ENCODE results near the gene RAB7A. TPM values are rescaled to one million over a fixed set of nuclear protein-coding genes. Genes with fewer than 3 reads are reported as not detected.

Gene RAB7A
- total RNA-seq, 1 donor from 2014 or later: 319 TPM

GRCh38 chr3:128815318-128816064, 89.5 kb downstream of the RAB7A start:
- H3K36me3 Mint-ChIP-seq (ENCODE audit: low read depth, unreplicated experiment): peaks cover 39% of the 10 kb centered on the region

GRCh38 chr3:128818186-128818787, 92.3 kb downstream of the RAB7A start:
- H3K27ac Mint-ChIP-seq (ENCODE audit: unreplicated experiment): no peak overlapping the region
- no peak for FAIRE-seq
- TF ChIP-seq CTCF (IDR thresholded peaks at IDR 0.05; ENCODE audit: insufficient read depth, low read depth, low read length): no peak
- TF ChIP-seq EZH2 (IDR thresholded peaks at IDR 0.05; ENCODE audit: insufficient read depth, low read length): no peak

More at GRCh38 chr3:128815318-128816064, 89.5 kb downstream of the RAB7A start:
- H2AFZ ChIP-seq (ENCODE audit: low read depth, low read length): no peak overlapping the region
- H3K27me3 Mint-ChIP-seq (ENCODE audit: low read depth, unreplicated experiment): no peaks in the 10 kb centered on the region
- peaks cover 46% of the 10 kb centered on the region for H3K36me3 ChIP-seq (ENCODE audit: insufficient read depth, low read length)
- no peaks in the 10 kb centered on the region for H3K27me3 ChIP-seq (ENCODE audit: insufficient read depth, low read length)
- H3K4me3 Mint-ChIP-seq (ENCODE audit: unreplicated experiment): no peak overlapping the region
- no peak for FAIRE-seq
- no peak for DNase-seq (ENCODE audit: low read depth)
- H3K79me2 ChIP-seq (ENCODE audit: insufficient read depth, low read length): no peaks in the 10 kb centered on the region
- no peak overlapping the region for H3K4me3 ChIP-seq (ENCODE audit: insufficient read depth, low read depth, low read length)
- TF ChIP-seq EZH2 (IDR thresholded peaks at IDR 0.05; ENCODE audit: insufficient read depth, low read length) (no peak), CTCF (IDR thresholded peaks at IDR 0.05; ENCODE audit: insufficient read depth, low read depth, low read length) (no peak)
- no peak overlapping the region for H3K27ac ChIP-seq (ENCODE audit: low read depth, low read length)
- no peaks in the 10 kb centered on the region for H3K4me1 ChIP-seq (ENCODE audit: insufficient read depth, low read length)
- no peaks in the 10 kb centered on the region for H3K4me1 Mint-ChIP-seq (ENCODE audit: low read depth, unreplicated experiment)
- H3K9me3 ChIP-seq (ENCODE audit: insufficient read depth, low read depth, low read length): no peaks in the 10 kb centered on the region
- H4K20me1 ChIP-seq (ENCODE audit: insufficient read depth, low read length): peaks cover 12% of the 10 kb centered on the region
- no peak overlapping the region for H3K27ac Mint-ChIP-seq (ENCODE audit: unreplicated experiment)
- no peak overlapping the region for H3K9ac ChIP-seq (ENCODE audit: low read length)
- no peaks in the 10 kb centered on the region for H3K9me3 Mint-ChIP-seq (ENCODE audit: unreplicated experiment)
- no peak overlapping the region for H3K4me2 ChIP-seq (ENCODE audit: low read length)

More at GRCh38 chr3:128818186-128818787, 92.3 kb downstream of the RAB7A start:
- Mint-ChIP-seq H3K4me3 (ENCODE audit: unreplicated experiment) (no peak overlapping the region), H3K36me3 (ENCODE audit: low read depth, unreplicated experiment) (peaks cover 31% of the 10 kb centered on the region), H3K27me3 (ENCODE audit: low read depth, unreplicated experiment) (no peaks in the 10 kb centered on the region), H3K9me3 (ENCODE audit: unreplicated experiment) (no peaks in the 10 kb centered on the region), H3K4me1 (ENCODE audit: low read depth, unreplicated experiment) (peaks cover 4% of the 10 kb centered on the region)
- Histone ChIP-seq H3K4me2 (ENCODE audit: low read length) (no peak overlapping the region), H3K27ac (ENCODE audit: low read depth, low read length) (no peak overlapping the region), H3K4me1 (ENCODE audit: insufficient read depth, low read length) (no peaks in the 10 kb centered on the region), H4K20me1 (ENCODE audit: insufficient read depth, low read length) (peaks cover 13% of the 10 kb centered on the region), H3K79me2 (ENCODE audit: insufficient read depth, low read length) (no peaks in the 10 kb centered on the region), H3K9ac (ENCODE audit: low read length) (no peak overlapping the region), H3K36me3 (ENCODE audit: insufficient read depth, low read length) (peaks cover 32% of the 10 kb centered on the region), H2AFZ (ENCODE audit: low read depth, low read length) (no peak overlapping the region), H3K4me3 (ENCODE audit: insufficient read depth, low read depth, low read length) (no peak overlapping the region), H3K27me3 (ENCODE audit: insufficient read depth, low read length) (no peaks in the 10 kb centered on the region), H3K9me3 (ENCODE audit: insufficient read depth, low read depth, low read length) (no peaks in the 10 kb centered on the region)
- no peak for DNase-seq (ENCODE audit: low read depth)

Data from astrocyte (in vitro differentiated cells and primary cell).